Stimulated activated naive CD4-positive, alpha-beta T cell (primary cell): ENCODE results near the gene OR5K3.

Source experiments
- DNase-seq, 6 experiments: peaks; one replicate each; lab custom pipeline; 2025; lab: John Stamatoyannopoulos, UW

The OR5K3 gene

DNA sequence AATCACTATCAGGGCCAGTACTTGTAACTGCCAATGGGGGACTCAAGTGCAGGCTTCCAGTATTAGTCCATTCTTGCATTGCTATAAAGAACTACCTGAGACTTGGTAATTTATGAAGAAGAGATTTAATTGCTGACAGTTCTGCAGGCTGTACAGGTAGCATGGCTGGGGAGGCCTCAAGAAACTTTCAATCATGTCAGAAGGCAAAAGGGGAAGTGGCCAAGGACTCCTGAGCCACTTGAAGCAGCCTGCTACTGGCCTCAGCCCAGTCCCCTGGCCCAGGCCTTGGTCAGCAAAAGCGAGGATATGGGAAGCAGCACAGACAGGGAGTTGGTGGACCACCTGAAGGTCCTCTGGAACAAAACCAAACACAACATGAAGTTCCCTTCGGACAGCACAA is 43.3 kb downstream of the OR5K3 start:
- no peak for DNase-seq

GRCh38 chr3:98434412-98434811 is 43.9 kb downstream of the OR5K3 start:
- DNase-seq, result no peak

- DNase-seq, result no peak
These were observed 49.8 kb downstream of the OR5K3 start for GRCh38 chr3:98440283-98440682.
